ENCODE results near the gene TAF1D. TPM values are rescaled to one million over a fixed set of nuclear protein-coding genes. Genes with fewer than 3 reads are reported as not detected.
"Not testable (repeated sequence)": the region's sequence is repeated elsewhere in the genome, so short reads cannot be mapped to it uniquely, and the experiment has no call there.

Gene TAF1D
- total RNA-seq, 3 donors from 2014 or later: 64.7 to 85.2 (median 84.0) TPM

DNA sequence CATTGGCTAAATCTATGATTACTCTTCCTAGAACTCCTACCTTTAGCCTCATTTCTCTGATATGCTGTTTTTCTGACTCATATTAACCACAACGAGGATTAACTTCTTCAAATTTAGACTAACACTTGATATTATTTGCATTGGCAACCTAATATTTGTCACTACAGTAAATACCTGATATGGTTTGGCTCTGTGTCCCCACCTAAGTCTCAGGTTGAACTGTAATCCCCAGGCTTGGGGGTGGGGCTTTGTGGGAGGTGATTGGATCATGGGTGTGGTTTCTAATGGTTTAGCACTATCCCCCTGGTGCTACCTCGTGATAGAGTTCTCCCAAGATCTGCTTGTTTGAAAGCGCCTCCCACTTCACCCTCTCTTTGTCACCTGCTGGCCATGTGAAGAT, 25.7 kb upstream of the TAF1D start:
- H3K36me3 ChIP-seq (ENCODE audit: low read depth): peaks cover under 1% of the 10 kb centered on the region
- H3K4me1 ChIP-seq (ENCODE audit: low read depth): no peaks in the 10 kb centered on the region
- H3K4me3 ChIP-seq: no peak overlapping the region
- no peaks in the 10 kb centered on the region for H3K9me3 ChIP-seq
- intact Hi-C loops (cut with DNase I, micrococcal nuclease): no loop called here
- DNase-seq (no peak), ATAC-seq (no peak)
- TF ChIP-seq, protein P1, sequence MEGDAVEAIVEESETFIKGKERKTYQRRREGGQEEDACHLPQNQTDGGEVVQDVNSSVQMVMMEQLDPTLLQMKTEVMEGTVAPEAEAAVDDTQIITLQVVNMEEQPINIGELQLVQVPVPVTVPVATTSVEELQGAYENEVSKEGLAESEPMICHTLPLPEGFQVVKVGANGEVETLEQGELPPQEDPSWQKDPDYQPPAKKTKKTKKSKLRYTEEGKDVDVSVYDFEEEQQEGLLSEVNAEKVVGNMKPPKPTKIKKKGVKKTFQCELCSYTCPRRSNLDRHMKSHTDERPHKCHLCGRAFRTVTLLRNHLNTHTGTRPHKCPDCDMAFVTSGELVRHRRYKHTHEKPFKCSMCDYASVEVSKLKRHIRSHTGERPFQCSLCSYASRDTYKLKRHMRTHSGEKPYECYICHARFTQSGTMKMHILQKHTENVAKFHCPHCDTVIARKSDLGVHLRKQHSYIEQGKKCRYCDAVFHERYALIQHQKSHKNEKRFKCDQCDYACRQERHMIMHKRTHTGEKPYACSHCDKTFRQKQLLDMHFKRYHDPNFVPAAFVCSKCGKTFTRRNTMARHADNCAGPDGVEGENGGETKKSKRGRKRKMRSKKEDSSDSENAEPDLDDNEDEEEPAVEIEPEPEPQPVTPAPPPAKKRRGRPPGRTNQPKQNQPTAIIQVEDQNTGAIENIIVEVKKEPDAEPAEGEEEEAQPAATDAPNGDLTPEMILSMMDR (IDR thresholded peaks at IDR 0.05): no peak

DNA sequence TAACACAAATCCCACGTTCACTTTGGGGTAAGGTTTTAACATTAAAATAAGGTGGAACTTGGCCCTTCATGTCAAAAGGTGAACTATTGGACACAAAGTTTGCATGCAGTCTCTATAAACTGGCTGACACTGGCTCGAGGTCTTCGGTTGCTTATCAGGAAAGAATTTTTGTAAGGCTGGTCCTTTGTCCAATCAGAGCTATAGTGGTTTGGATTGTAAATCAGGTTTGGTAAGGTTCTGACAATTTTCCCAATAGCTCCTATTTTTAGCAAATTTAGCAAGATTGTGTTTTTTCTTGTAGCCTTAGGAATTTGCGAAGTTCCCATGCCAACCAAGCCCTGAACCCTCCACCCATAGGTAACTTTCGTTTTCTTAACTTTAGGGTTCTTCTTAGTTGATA, 25.2 kb upstream of the TAF1D start:
- H3K9me3 ChIP-seq: no peaks in the 10 kb centered on the region
- no peak for ATAC-seq
- H3K4me1 ChIP-seq (ENCODE audit: low read depth): no peaks in the 10 kb centered on the region
- H3K4me3 ChIP-seq: no peak overlapping the region
- intact Hi-C loops (cut with DNase I, micrococcal nuclease): no loop called here
- DNase-seq: no peak
- TF ChIP-seq, protein P1 (IDR thresholded peaks at IDR 0.05): no peak
- H3K36me3 ChIP-seq (ENCODE audit: low read depth): peaks cover 5% of the 10 kb centered on the region

DNA sequence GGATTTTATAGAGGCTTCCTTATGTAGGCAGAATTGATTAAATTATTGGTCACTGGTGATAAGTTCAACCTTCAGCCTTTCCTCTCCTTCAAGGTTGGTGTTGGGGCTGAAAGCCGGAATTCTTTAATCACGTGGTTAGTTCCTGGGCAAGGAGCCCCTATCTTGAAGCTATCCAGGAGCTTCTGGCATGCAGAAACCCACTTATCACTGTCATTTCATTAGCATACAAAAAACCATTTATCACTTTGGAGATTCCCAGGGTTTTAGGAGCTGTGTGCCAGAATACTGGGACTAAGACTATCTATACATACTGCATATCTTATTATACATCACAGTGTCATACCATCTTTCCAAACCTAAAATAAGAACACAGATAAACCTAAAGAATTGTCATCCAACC, 24.3 kb upstream of the TAF1D start:
- Histone ChIP-seq H3K4me1 (ENCODE audit: low read depth) (no peaks in the 10 kb centered on the region), H3K4me3 (no peak overlapping the region), H3K9me3 (no peaks in the 10 kb centered on the region), H3K36me3 (ENCODE audit: low read depth) (peaks cover 5% of the 10 kb centered on the region)
- intact Hi-C loops (cut with DNase I, micrococcal nuclease): no loop called here
- ATAC-seq: no peak
- DNase-seq: no peak
- TF ChIP-seq, protein P1 (IDR thresholded peaks at IDR 0.05): no peak

DNA sequence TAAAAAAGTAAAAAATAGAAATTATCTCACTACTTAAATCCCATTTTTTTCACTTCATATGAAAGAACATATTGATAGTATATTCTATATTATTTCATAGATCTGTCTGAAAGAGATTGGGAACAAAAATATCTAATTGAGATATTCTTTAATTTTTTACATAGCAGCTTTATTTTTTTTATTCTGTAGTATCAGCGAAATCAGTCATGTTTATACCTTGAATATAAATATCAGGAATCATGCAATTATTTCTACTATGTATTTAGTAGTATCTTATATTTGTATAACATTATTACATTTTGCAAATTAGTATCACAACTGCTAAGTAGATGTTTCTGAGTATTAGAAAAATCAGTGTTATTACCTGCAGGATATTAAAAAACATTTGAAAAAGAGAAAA, 20.6 kb upstream of the TAF1D start:
- intact Hi-C loops (cut with DNase I, micrococcal nuclease): no loop called here
- DNase-seq (no peak), ATAC-seq (no peak)
- TF ChIP-seq, protein P1 (IDR thresholded peaks at IDR 0.05): no peak
- Histone ChIP-seq H3K4me3 (no peak overlapping the region), H3K36me3 (ENCODE audit: low read depth) (peaks cover 16% of the 10 kb centered on the region), H3K4me1 (ENCODE audit: low read depth) (no peaks in the 10 kb centered on the region), H3K9me3 (no peaks in the 10 kb centered on the region)

DNA sequence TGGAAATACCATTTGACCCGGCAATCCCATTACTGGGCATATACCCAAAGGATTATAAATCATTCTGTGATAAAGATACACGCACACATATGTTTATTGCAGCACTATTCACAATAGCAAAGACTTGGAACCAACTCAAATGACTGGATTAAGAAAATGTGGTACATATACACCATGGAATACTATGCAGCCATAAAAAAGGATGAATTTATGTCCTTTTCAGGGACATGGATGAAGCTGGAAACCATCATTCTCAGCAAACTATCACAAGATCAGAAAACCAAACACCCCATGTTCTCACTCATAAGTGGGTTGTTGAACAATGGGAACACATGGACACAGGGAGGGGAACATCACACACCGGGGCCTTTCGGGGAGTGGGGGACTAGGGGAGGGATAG, 17.8 kb upstream of the TAF1D start:
- not testable (repeated sequence) for ATAC-seq

DNA sequence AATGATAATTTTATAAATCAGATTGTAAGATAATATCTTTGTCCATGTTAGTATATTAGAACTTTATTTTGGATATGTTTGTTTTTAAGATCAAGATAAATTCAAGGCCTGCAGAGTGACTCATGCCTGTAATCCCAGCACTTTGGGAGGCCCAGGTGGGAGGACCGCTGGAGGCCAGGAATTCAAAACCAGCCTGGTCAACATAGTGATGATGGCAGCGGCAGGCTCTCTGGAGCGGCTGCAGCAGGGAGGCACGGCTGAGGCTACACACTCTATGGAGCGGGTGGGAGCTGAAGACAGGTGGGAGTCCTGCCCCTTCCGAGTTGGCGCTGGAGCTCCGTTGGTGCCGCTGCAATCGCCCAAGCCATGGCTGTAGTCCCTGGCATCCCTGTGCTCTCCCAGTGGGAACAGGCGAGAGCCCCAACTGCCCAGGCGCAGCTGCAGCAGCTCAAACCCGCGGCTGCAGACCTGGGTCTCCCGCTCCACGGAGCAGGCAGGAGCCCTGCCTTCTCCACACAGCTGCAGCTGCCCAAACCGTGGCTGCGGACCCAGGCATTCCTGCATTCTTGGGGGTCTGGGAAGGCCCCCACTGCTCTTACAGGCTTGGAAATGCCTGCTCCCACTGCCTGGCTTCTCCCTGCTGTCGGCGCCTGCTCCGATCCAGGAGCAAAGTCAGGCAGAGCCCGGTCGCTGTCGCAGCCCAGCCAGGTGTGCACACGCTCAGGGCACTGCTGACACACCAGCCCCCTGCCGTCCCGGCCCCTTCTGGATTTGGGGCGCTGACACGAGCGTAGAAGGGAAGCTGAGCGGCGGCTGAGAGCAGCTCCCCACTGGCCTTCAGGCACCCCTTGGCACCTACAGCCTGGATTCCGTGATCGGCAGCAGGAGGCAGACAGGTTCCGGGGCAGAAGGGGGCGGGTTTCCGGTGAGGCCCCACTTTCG, 16.9 kb upstream of the TAF1D start:
- intact Hi-C loops (cut with DNase I, micrococcal nuclease): no loop called here
- no peaks in the 10 kb centered on the region for H3K9me3 ChIP-seq
- TF ChIP-seq, protein P1 (IDR thresholded peaks at IDR 0.05): no peak
- DNase-seq: no peak
- ATAC-seq: no peak
- H3K4me3 ChIP-seq: no peak overlapping the region
- peaks cover 22% of the 10 kb centered on the region for H3K36me3 ChIP-seq (ENCODE audit: low read depth)
- H3K4me1 ChIP-seq (ENCODE audit: low read depth): no peaks in the 10 kb centered on the region

More for the DNA sequence above, 17.8 kb upstream of the TAF1D start:
- H3K4me1 ChIP-seq (ENCODE audit: low read depth); intact Hi-C loops (cut with DNase I, micrococcal nuclease); H3K9me3 ChIP-seq; H3K4me3 ChIP-seq; DNase-seq: not testable (repeated sequence)
- H3K36me3 ChIP-seq (ENCODE audit: low read depth): peaks cover 22% of the 10 kb centered on the region
